NT2/D1 (cell line): ENCODE measurements around the gene SERPINB6.
"Not testable (repeated sequence)": the region's sequence is repeated elsewhere in the genome, so short reads cannot be mapped to it uniquely, and the experiment has no call there.

ENCODE experiments used
- DNase-seq: peaks from one replicate; pipeline ENCODE4 v3.0.0-alpha.2; 2011; ENCODE audit warnings: low read depth, low spot score
- H3K27me3 ChIP-seq: 2 replicates; pipeline ENCODE4 v1.6.0; 2011; ENCODE audit warnings: mild to moderate bottlenecking; ENCODE audit not compliant: insufficient read length, insufficient read depth
- H3K36me3 ChIP-seq: 2 replicates; pipeline ENCODE4 v1.6.1; 2011; ENCODE audit warnings: mild to moderate bottlenecking, low read length, mixed read lengths; ENCODE audit not compliant: insufficient read depth, insufficient read length
- H3K4me1 ChIP-seq: 2 replicates; pipeline ENCODE4 v1.5.1; 2011; ENCODE audit not compliant: insufficient read depth, insufficient read length
- H3K4me3 ChIP-seq: 2 replicates; pipeline ENCODE4 v1.5.1; 2011; ENCODE audit warnings: low read depth; ENCODE audit not compliant: insufficient read length
- H3K9ac ChIP-seq: 2 replicates; pipeline ENCODE4 v1.6.0; 2011; ENCODE audit warnings: low read depth; ENCODE audit not compliant: insufficient read length
- H3K9me3 ChIP-seq: 2 replicates; pipeline ENCODE4 v1.5.1; 2011; ENCODE audit warnings: mild to moderate bottlenecking, low read length; ENCODE audit not compliant: insufficient read depth
- SUZ12 ChIP-seq: IDR thresholded peaks from 2 replicates; pipeline ENCODE4 v1.6.1; 2011; ENCODE audit not compliant: insufficient read length, insufficient read depth; ENCODE audit errors: extremely low read depth
- YY1 ChIP-seq: IDR thresholded peaks from 2 replicates; pipeline ENCODE4 v1.6.1; 2011; ENCODE audit not compliant: insufficient read length, insufficient read depth
- ZNF274 ChIP-seq: IDR thresholded peaks from 2 replicates; pipeline ENCODE4 v1.6.1; 2011; ENCODE audit warnings: mild to moderate bottlenecking, low read depth, low read length

SERPINB6 gene

DNA sequence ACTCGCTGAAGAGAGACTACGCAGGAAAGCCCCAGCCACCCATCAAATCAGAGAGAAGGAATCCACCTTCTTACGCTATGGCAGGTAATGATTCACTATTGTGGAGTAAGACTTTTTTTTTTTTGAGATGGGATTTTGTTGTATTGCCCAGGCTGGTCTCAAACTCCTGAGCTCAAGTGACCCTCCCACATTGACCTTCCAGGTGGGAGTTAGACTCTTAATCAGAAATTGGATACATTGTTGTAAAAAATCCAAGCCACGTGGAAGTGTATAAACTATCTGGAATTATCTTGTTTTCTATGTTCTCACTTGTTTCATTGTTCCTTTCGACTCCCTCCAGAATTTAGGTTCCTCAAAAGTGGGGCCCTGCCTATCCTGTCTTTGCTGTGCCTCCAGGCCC lies 35.1 kb upstream of the SERPINB6 start:
- peaks cover 53% of the 10 kb centered on the region for H3K36me3 ChIP-seq
- H3K4me1 ChIP-seq, result peaks cover 1% of the 10 kb centered on the region
- TF ChIP-seq SUZ12, result no peak
- TF ChIP-seq ZNF274, result no peak
- no peak for TF ChIP-seq YY1

DNA sequence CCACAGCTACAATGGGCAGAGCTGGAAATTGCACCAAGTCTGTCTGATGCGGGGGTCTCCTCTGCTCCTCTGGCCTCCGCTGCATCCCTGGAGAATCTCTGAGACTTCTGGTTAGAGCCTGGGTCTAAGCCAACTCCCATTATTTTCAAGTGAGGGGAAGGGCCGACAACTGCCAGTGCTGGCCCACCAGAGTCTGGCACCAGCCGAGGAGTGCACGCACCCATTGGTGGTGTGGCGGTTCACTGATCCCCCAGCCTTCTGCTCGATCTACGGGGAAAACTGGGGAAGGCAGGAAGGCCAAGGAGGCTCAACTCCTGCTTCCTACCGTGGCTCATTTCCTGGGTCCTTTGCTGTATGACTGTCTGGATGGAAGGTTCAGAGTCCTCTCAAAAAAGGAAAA lies 34.5 kb upstream of the SERPINB6 start:
- Histone ChIP-seq H3K27me3 (no peaks in the 10 kb centered on the region), H3K4me1 (peaks cover 1% of the 10 kb centered on the region), H3K9me3 (peaks cover 13% of the 10 kb centered on the region), H3K9ac (no peak overlapping the region), H3K4me3 (no peak overlapping the region), H3K36me3 (peaks cover 47% of the 10 kb centered on the region)
- no peak for TF ChIP-seq ZNF274
- TF ChIP-seq SUZ12, result no peak
- no peak for TF ChIP-seq YY1
- DNase-seq, result no peak

More for the DNA sequence above, 35.1 kb upstream of the SERPINB6 start:
- peaks cover 19% of the 10 kb centered on the region for H3K9me3 ChIP-seq
- DNase-seq, result no peak
- H3K9ac ChIP-seq, result no peak overlapping the region
- H3K4me3 ChIP-seq, result no peak overlapping the region
- no peaks in the 10 kb centered on the region for H3K27me3 ChIP-seq

DNA sequence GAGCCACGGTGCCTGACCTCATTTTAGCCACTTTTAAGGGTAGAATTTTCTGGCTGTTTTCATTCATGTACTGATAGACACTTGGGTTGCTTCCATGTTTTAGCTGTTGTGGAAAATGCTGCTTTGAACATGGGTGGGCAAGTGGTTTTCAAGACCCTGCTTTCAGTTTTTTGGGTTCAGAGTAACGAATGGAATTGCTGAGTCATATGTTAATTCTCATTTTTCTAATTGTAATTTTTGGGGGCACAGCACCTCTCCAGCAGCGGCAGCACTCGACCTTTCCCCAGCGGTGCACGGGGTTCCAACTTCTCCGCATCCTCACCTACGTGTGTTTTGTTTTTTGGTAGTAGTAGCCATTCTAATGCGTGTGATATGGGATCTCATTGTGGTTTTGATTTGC lies 33.7 kb upstream of the SERPINB6 start:
- peaks cover 1% of the 10 kb centered on the region for H3K4me1 ChIP-seq
- no peak overlapping the region for H3K9ac ChIP-seq
- H3K36me3 ChIP-seq, result peaks cover 40% of the 10 kb centered on the region
- DNase-seq, result no peak
- H3K4me3 ChIP-seq, result no peak overlapping the region
- no peaks in the 10 kb centered on the region for H3K27me3 ChIP-seq
- H3K9me3 ChIP-seq, result peaks cover 5% of the 10 kb centered on the region
- TF ChIP-seq ZNF274 (no peak), SUZ12 (no peak), YY1 (no peak)

DNA sequence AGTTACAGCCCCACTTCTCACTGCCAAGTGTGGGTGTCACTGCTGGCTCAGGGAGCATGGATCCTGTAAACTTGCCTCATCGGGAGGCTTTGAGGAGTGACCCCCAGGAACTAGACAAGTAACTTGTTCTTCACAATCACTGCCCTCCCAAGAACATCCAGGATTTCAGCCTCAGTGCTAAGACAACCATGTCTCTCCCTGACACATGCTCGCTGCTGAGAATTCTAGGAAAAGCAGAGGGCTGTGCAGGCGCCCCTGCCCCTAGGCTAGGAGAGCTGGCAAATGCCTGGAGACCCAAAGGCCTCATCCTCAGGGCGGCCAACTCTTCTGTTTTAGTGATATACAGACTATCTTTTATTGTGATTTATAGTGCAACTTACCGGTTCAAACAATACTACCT lies 31.9 kb upstream of the SERPINB6 start:
- not testable (repeated sequence) for DNase-seq, H3K4me1 ChIP-seq, H3K4me3 ChIP-seq

DNA sequence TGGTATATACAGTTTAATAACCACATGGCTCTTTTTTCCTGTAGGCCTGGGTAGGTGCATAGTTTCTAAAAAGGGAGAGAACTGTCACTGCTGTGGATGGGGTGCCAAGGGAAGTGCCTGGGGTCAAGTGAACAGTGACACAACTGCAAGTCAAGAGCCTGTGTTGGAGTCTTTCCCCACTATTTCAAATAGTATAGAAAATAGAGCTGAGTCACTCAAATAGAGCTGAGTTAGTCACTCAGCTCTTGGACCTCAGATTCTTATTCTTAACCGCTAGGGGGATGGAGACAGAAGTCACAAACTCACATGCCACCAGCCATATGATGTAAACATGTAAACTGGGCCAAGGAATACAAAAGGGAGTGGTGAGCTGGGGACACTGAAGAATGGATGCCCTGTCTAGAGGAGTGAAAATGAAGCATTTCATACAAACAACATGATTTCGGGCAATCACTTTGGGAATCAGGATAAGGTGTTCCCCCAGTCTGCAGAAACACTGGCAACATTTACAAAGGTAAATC lies 30.5 kb upstream of the SERPINB6 start:
- Histone ChIP-seq H3K4me3 (no peak overlapping the region), H3K9me3 (no peaks in the 10 kb centered on the region), H3K27me3 (peaks cover 9% of the 10 kb centered on the region), H3K36me3 (peaks cover 26% of the 10 kb centered on the region), H3K4me1 (peaks cover 5% of the 10 kb centered on the region), H3K9ac (no peak overlapping the region)
- TF ChIP-seq YY1 (no peak), ZNF274 (no peak), SUZ12 (no peak)
- no peak for DNase-seq

More for the DNA sequence above, 31.9 kb upstream of the SERPINB6 start:
- H3K9ac ChIP-seq, H3K27me3 ChIP-seq, H3K9me3 ChIP-seq: not testable (repeated sequence)
- H3K36me3 ChIP-seq, result peaks cover 37% of the 10 kb centered on the region

DNA sequence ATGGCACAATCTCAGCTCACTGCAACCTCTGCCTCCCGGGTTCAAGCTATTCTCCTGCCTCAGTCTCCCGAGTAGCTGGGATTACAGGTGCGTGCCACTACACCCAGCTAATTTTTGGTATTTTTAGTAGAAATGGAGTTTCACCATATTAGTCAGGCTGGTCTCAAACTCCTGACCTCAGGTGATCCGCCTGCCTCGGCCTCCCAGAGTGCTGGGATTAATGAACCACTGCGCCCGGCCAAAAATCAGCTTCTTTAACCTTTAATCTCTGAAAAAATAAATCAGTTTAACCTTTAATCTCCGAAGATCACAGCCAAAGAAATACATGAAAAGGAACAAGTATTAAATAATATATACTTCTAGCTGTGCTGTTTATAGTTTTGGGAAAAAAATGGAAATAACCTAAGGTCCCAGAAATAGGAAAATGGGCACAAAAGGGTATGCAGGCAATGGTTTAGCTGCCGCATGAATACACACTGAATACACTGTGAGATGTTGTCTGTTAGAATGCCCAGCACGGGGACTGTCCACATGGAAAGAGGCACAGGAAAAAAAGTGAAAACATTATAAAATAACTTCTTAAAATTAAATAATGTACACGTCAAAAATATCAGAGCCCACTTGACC lies 29.9 kb upstream of the SERPINB6 start:
- no peak overlapping the region for H3K4me3 ChIP-seq
- peaks cover 21% of the 10 kb centered on the region for H3K36me3 ChIP-seq
- peaks cover 9% of the 10 kb centered on the region for H3K27me3 ChIP-seq
- H3K4me1 ChIP-seq, result peaks cover 5% of the 10 kb centered on the region
- DNase-seq, result no peak
- no peak for TF ChIP-seq YY1
- TF ChIP-seq ZNF274, result no peak
- TF ChIP-seq SUZ12, result no peak
- H3K9ac ChIP-seq, result no peak overlapping the region
- H3K9me3 ChIP-seq, result no peaks in the 10 kb centered on the region

DNA sequence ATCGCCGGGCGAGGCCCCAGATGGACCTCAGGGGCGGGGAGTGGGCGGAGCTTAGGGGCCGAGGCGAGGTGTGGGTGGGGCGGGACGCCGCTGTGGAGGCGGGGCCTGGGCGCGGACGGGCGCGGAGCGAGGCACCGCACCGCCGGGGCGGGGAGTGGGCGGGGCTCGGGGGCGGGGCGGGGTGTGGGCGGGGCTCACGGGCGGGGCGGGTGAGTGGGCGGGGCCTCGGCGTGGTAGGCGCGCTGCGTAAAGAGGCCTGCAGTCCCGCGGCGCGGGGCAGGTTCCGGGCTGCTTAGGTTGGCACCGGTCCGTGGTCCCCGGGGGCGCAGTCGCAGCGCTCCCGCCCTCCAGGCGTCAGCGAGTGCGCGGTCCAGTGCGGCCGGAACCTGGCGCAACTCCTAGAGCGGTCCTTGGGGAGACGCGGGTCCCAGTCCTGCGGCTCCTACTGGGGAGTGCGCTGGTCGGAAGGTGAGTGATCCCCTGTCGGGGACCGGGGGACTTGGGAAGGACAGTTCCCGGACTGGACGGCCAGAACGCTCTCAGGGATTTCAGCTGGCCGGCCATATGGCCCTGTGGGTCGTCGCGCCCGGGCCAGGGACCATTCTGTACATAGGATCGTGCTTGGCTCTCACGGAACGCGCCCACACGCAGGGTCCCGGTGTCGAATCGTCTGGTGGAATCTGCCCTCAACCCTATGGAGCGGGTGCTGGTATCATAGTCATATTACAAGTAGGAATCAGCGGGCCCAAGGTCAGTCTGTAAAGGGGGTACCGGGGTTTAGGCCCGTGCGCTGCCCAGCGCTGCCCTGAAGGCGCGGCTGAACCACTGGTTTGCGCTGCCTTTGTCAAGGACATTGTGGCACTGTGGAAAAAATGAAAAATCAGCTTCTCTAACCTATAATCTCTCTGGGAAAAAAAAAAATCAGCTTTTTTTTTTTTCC lies 28.5 kb upstream of the SERPINB6 start, which contains the start of gene NQO2:
NQO2 (plus strand) TSS at position 277 of the 940 bp plus-strand sequence. CDS start 6,659 bp downstream, outside the sequence.
- Histone ChIP-seq H3K4me1 (peaks cover 5% of the 10 kb centered on the region), H3K9ac (peak within 1 kb of the TSS; percentile 79), H3K36me3 (peaks cover 9% of the 10 kb centered on the region), H3K27me3 (peaks cover 9% of the 10 kb centered on the region), H3K9me3 (no peaks in the 10 kb centered on the region), H3K4me3 (peak within 1 kb of the TSS; percentile 61)
- no peak for DNase-seq
- no peak for TF ChIP-seq YY1
- no peak for TF ChIP-seq ZNF274
- no peak for TF ChIP-seq SUZ12
